Mucosa of stomach (tissue), 1 donor: ENCODE data around the gene INCENP.

Source experiments
- H3K27me3 ChIP-seq: one replicate; pipeline ENCODE4 v1.7.0; 2013; ENCODE audit warnings: mild to moderate bottlenecking, low read length; ENCODE audit not compliant: control insufficient read depth, insufficient read depth
- H3K36me3 ChIP-seq: one replicate; pipeline ENCODE4 v1.7.0; 2013; ENCODE audit warnings: low read length; ENCODE audit not compliant: control insufficient read depth, insufficient read depth
- H3K4me1 ChIP-seq: one replicate; pipeline ENCODE4 v1.7.0; 2013; ENCODE audit warnings: mild to moderate bottlenecking, low read length; ENCODE audit not compliant: control insufficient read depth, insufficient read depth
- H3K4me3 ChIP-seq: one replicate; pipeline ENCODE4 v1.7.0; 2013; ENCODE audit warnings: low read length
- H3K9ac ChIP-seq: one replicate; pipeline ENCODE4 v1.7.0; 2013; ENCODE audit warnings: mild to moderate bottlenecking, low read length, moderate library complexity
- H3K9me3 ChIP-seq: one replicate; pipeline ENCODE4 v1.7.0; 2013; ENCODE audit warnings: mild to moderate bottlenecking, low read length, moderate library complexity; ENCODE audit not compliant: control insufficient read depth
- donor health status: Pancreatic carcinoma.

INCENP gene

DNA sequence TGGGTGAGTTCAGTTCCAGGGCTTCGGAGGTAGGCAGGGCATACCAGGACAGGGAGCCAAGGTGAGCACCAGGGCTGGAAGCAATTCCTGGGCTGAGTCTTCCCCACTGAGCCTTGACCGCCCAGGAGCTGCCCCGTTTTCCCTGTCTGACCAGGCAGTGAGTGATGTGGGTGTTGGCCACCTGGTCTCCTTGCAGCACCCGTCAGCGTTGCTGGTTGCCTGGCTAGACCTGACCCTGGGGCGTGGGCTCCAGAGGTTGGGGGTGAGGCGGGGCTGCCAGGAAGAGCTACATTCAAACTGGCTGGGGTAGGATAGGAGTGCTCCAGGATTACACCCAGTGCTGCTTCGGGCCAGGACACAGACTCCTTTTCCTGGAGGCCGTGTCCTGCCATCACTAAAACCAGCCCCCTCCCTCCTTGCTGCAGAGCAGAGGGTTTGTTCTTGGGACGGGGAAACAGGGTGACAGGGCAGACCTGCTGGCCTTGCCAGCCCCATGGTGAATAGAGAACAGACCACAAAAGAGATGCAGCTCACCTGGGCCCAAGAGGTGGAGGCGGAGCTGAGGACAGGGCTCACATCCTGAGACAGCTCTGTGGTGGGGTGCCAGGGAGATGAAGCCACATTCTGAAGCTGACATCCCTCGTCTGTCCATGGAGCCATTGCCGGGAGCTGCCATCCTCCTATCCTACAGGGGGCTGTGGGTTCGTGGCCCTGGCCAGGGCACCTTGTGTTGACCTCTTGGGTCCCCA, 14.2 kb downstream of the INCENP start:
- Histone ChIP-seq H3K9me3 (no peaks in the 10 kb centered on the region), H3K4me3 (no peak overlapping the region), H3K36me3 (no peaks in the 10 kb centered on the region), H3K9ac (no peak overlapping the region), H3K4me1 (no peaks in the 10 kb centered on the region), H3K27me3 (no peaks in the 10 kb centered on the region)

DNA sequence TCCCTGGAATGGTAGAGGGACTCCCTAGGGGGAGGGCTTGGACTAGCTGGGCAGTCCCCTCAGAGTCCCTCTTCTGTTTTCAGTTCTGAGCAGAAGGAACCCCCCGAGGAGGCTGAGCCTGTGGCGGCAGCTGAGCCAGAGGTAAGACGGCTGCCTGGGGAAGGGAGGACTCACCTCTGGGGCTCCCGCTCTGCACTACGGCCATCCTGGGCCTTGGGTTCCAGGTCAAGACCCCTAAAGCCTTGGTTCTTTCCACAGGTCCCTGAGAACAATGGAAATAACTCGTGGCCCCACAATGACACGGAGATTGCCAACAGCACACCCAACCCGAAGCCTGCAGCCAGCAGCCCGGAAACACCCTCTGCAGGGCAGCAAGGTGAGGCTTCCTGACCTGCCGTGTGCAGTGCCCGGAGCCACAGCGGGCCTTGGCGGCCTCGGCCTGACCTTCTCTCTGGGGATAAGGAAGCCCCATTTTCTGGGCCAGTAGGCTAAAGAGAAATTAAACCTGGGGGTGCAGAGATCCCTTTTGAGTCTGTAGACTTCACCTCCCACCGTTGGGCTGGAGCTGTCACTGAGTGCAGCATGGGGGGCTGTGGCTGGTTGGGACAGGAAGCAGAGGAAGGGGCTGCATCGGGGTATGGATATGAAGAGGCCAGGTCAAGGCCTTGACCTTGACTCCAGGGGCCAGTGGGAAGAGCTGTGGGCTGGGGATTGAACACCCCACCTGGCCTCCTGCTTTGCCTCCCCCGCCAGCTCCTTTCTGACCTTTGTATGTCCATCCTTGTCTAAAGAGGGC, 15.0 kb downstream of the INCENP start:
- no peak overlapping the region for H3K4me3 ChIP-seq
- H3K4me1 ChIP-seq, result no peaks in the 10 kb centered on the region
- H3K27me3 ChIP-seq, result no peaks in the 10 kb centered on the region
- no peaks in the 10 kb centered on the region for H3K36me3 ChIP-seq
- no peak overlapping the region for H3K9ac ChIP-seq
- H3K9me3 ChIP-seq, result no peaks in the 10 kb centered on the region

DNA sequence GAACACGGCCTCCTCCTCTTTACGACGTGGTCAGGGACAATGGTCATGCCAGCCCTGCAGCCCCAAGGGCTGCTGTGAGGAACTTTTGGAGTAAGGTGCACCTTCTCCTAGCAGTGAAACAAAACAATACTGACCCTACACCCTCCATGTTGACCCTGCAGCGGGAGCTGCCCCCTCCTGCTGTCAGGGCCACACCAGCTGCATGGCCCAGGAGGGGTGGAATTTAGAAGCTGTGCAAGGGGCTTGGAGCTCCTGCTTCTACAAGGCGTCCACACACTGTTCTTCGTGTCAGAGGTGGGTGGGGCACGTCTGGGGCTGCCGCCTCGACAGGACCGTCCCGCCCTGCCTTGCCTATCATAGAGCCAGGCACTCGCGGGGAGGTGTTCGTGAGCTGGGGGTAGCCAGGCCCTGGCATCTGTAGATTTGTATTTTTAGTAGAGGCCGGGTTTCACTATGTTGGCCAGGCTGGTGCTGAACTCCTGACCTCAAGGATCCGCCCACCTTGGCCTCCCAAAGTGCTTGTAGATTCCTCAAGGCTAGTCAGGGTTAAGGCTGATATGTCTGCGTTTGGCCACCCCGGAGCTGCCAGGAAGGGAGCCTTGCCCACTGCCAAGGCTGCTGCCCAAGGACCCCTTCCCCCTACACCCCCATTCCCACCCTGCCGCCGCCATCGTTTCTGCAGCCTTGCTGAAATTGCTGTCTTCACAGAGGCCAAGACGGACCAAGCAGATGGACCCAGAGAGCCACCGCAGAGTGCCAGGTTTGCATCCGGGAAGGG, 15.9 kb downstream of the INCENP start:
- no peaks in the 10 kb centered on the region for H3K9me3 ChIP-seq
- H3K27me3 ChIP-seq, result no peaks in the 10 kb centered on the region
- H3K36me3 ChIP-seq, result no peaks in the 10 kb centered on the region
- H3K4me1 ChIP-seq, result no peaks in the 10 kb centered on the region
- H3K9ac ChIP-seq, result no peak overlapping the region
- H3K4me3 ChIP-seq, result no peak overlapping the region

GRCh38 chr11:62140304-62141110, 16.7 kb downstream of the INCENP start:
- H3K36me3 ChIP-seq, result no peaks in the 10 kb centered on the region
- H3K9ac ChIP-seq, result no peak overlapping the region
- no peaks in the 10 kb centered on the region for H3K27me3 ChIP-seq
- no peak overlapping the region for H3K4me3 ChIP-seq
- H3K4me1 ChIP-seq, result no peaks in the 10 kb centered on the region
- no peaks in the 10 kb centered on the region for H3K9me3 ChIP-seq

GRCh38 chr11:62141111-62142042, 17.6 kb downstream of the INCENP start:
- H3K27me3 ChIP-seq, result no peaks in the 10 kb centered on the region
- H3K36me3 ChIP-seq, result no peaks in the 10 kb centered on the region
- H3K9ac ChIP-seq, result no peak overlapping the region
- no peak overlapping the region for H3K4me3 ChIP-seq
- no peaks in the 10 kb centered on the region for H3K4me1 ChIP-seq
- no peaks in the 10 kb centered on the region for H3K9me3 ChIP-seq

DNA sequence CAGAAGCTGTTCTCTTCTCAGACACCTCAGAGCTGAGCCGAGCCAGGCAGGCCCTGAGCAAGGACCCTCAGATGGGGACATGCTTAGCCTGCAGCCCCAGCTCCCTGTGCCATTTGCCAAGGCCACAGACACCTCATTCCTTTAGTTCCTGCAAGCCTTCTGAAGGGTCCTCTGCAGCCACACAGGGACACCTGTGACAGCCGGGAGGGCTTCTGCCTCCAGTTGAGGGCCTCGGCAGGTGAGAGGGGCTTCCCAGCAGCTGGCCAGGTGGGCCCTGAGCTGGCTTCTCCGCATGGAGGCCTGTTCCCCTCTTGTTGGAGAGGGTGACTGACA, 18.2 kb downstream of the INCENP start:
- H3K9me3 ChIP-seq, result no peaks in the 10 kb centered on the region
- H3K4me1 ChIP-seq, result no peaks in the 10 kb centered on the region
- no peak overlapping the region for H3K4me3 ChIP-seq
- H3K9ac ChIP-seq, result no peak overlapping the region
- H3K27me3 ChIP-seq, result no peaks in the 10 kb centered on the region
- H3K36me3 ChIP-seq, result no peaks in the 10 kb centered on the region

GRCh38 chr11:62142921-62143320, 19.1 kb downstream of the INCENP start:
- H3K4me3 ChIP-seq, result no peak overlapping the region
- H3K36me3 ChIP-seq, result peaks cover 4% of the 10 kb centered on the region
- no peaks in the 10 kb centered on the region for H3K4me1 ChIP-seq
- H3K9me3 ChIP-seq, result no peaks in the 10 kb centered on the region
- no peaks in the 10 kb centered on the region for H3K27me3 ChIP-seq
- H3K9ac ChIP-seq, result no peak overlapping the region

GRCh38 chr11:62143727-62144126, 19.9 kb downstream of the INCENP start:
- peaks cover 7% of the 10 kb centered on the region for H3K36me3 ChIP-seq
- no peak overlapping the region for H3K9ac ChIP-seq
- H3K4me1 ChIP-seq, result no peaks in the 10 kb centered on the region
- H3K4me3 ChIP-seq, result no peak overlapping the region
- H3K9me3 ChIP-seq, result no peaks in the 10 kb centered on the region
- no peaks in the 10 kb centered on the region for H3K27me3 ChIP-seq

- H3K9ac ChIP-seq, result no peak overlapping the region
- no peak overlapping the region for H3K4me3 ChIP-seq
- H3K4me1 ChIP-seq, result no peaks in the 10 kb centered on the region
- no peaks in the 10 kb centered on the region for H3K9me3 ChIP-seq
- H3K27me3 ChIP-seq, result no peaks in the 10 kb centered on the region
- peaks cover 7% of the 10 kb centered on the region for H3K36me3 ChIP-seq
Observed at GRCh38 chr11:62144641-62145255, 20.9 kb downstream of the INCENP start.

DNA sequence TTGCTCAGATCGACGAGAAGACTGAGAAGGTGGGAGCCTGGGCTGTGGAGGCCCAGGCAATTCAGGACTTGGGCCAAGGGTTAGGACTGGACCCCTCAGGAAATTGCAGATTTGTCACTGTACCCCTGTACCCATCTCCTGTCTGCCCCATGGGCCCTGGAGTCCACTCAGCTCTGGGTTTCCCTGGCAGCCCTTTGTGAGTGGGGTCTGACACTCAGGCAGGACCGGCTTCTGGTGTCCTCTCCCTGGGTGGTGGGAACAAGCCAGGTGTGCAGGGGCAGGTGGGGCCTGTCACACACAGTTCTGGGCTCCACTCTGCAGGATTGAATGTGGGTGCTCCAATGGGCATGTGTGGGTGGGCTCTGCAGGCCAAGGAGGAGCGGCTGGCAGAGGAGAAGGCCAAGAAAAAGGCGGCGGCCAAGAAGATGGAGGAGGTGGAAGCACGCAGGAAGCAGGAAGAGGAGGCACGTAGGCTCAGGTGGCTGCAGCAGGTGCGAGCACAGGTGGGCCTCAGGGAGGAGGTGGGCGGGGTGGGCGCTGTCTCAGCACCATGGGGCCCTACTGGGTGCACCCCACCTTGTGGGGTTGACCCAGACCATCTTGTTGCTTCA, 21.6 kb downstream of the INCENP start:
- Histone ChIP-seq H3K4me3 (no peak overlapping the region), H3K27me3 (no peaks in the 10 kb centered on the region), H3K4me1 (no peaks in the 10 kb centered on the region), H3K9me3 (no peaks in the 10 kb centered on the region), H3K9ac (no peak overlapping the region), H3K36me3 (peaks cover 7% of the 10 kb centered on the region)
